Mucosa of descending colon (tissue), 3 donors: ENCODE results near the gene COG8. TPM values are rescaled to one million over a fixed set of nuclear protein-coding genes. Genes with fewer than 3 reads are reported as not detected.

ENCODE experiments used
- ATAC-seq: fragments of 200-7000 bp; cut with Tn5 transposase; one replicate; pipeline ENCODE4 v1.9.1; 2020; ENCODE audit warnings: mild to moderate bottlenecking, moderate library complexity
- DNase-seq, 3 donors: peaks; one replicate each; pipeline ENCODE4 v3.0.0-alpha.2; 2020
- H3K36me3 ChIP-seq: fragments of 200-600 bp; one replicate; pipeline ENCODE4 v1.8.0; 2021; ENCODE audit warnings: low read depth, mild to moderate bottlenecking
- H3K4me1 ChIP-seq: fragments of 200-600 bp; one replicate; pipeline ENCODE4 v1.8.0; 2021; ENCODE audit warnings: low read depth, mild to moderate bottlenecking
- H3K4me3 ChIP-seq: fragments of 200-600 bp; one replicate; pipeline ENCODE4 v1.8.0; 2021; ENCODE audit warnings: mild to moderate bottlenecking
- H3K9me3 ChIP-seq: fragments of 200-600 bp; one replicate; pipeline ENCODE4 v1.8.0; 2021; ENCODE audit warnings: mild to moderate bottlenecking
- intact Hi-C, 2 donors: fragments of 100-400 bp; cut with DNase I in 1 of 2; cut with micrococcal nuclease in 1 of 2; formaldehyde crosslinking; loops; one replicate each; pipeline versions ENCODE4 v1.11.0 to v1.11.1; 2022; cut with DNase I, micrococcal nuclease
- total RNA-seq, 3 donors: library from RNA; stranded (reverse); fragmentation: NEBNext Ultra II Directional in 2 of 3; extraction: Animal tissue kit (Norgen Biotek cat#: 25700) in 2 of 3; gene quantifications; one replicate each; pipeline versions ENCODE4 v1.2.1 to v1.2.4, GENCODE V29; 2021 to 2023
- TF ChIP-seq, protein P1 (sequence below): fragments of 200-600 bp; IDR thresholded peaks from one replicate; pipeline ENCODE4 v1.8.0; 2022; ENCODE audit warnings: antibody characterized with exemption, mild to moderate bottlenecking
- donor health status: DM: no; HTN: no; CAD: no; lungs with moderate emphysema.
- donor health status: DM: no; HTN: no; CAD: no.
- donor health status: DM: no; HTN: yes; CAD: no.

The COG8 gene
- total RNA-seq, 3 donors from 2014 or later = 35.6 to 38.3 (median 36.8) TPM

DNA sequence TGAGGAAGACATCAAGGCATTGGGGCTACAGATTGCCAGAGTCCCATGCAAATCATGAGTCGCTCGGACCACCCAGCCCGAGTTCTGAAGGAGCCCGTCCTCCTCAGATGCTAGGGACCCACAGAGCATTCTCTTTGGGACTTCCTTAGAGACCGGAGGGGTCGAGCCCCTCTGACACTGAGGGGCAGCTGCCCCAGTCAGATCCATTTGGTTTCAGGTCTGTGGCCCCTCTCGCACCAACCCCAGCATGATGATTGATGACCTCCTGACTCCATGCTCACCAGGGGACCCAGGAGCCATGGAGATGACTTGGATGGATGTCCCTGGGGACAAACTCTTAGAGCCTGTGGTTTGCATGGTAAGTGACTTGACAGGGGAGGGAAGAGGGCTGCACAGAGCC is 17.0 kb downstream of the COG8 start:
- TF ChIP-seq, protein P1, sequence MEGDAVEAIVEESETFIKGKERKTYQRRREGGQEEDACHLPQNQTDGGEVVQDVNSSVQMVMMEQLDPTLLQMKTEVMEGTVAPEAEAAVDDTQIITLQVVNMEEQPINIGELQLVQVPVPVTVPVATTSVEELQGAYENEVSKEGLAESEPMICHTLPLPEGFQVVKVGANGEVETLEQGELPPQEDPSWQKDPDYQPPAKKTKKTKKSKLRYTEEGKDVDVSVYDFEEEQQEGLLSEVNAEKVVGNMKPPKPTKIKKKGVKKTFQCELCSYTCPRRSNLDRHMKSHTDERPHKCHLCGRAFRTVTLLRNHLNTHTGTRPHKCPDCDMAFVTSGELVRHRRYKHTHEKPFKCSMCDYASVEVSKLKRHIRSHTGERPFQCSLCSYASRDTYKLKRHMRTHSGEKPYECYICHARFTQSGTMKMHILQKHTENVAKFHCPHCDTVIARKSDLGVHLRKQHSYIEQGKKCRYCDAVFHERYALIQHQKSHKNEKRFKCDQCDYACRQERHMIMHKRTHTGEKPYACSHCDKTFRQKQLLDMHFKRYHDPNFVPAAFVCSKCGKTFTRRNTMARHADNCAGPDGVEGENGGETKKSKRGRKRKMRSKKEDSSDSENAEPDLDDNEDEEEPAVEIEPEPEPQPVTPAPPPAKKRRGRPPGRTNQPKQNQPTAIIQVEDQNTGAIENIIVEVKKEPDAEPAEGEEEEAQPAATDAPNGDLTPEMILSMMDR = no peak
- Histone ChIP-seq H3K9me3 (no peaks in the 10 kb centered on the region), H3K36me3 (peaks cover 20% of the 10 kb centered on the region), H3K4me3 (no peak overlapping the region), H3K4me1 (peaks cover 23% of the 10 kb centered on the region)
- DNase-seq (no peak), ATAC-seq (no peak)
- intact Hi-C loops = no loop called here

DNA sequence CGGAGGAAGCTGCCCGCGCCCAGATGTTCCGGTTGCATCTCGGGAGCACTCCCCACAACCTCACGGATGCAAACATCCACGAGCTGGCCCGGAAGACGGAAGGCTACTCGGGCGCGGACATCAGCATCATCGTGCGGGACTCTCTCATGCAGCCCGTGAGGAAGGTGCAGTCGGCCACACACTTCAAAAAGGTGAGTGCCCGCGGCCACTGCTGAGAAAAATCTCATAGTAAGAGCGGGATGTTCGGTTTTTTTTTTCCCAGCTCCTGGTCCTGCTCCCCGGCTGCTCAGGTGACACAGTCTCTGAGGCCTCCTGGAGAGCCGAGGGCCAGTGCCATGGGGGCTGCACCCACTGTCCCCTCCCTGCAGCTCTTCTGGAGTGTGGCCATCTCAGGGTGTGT is 18.3 kb downstream of the COG8 start:
- H3K4me1 ChIP-seq = peaks cover 15% of the 10 kb centered on the region
- intact Hi-C loops = no loop called here
- TF ChIP-seq, protein P1 = no peak
- no peak overlapping the region for H3K4me3 ChIP-seq
- no peaks in the 10 kb centered on the region for H3K9me3 ChIP-seq
- DNase-seq (no peak), ATAC-seq (no peak)
- peaks cover 23% of the 10 kb centered on the region for H3K36me3 ChIP-seq

DNA sequence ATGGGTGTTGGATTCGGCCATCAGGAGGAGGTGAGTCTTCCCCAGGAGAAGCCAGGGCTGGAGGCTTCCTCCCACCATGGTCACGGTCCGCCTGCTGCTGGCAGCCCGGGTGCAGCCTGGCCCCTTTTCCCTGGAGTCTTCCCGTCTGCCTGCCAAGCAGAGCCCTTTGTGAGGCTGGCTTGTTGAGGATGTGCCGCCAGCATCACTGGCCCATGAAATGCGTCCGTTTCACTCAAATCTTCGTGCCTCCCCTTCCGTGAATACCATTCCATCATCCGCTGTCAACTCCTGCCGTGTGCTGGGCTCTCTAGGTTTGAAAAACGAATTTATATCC is 18.7 kb downstream of the COG8 start:
- Histone ChIP-seq H3K36me3 (peaks cover 23% of the 10 kb centered on the region), H3K9me3 (no peaks in the 10 kb centered on the region), H3K4me3 (no peak overlapping the region), H3K4me1 (peaks cover 11% of the 10 kb centered on the region)
- TF ChIP-seq, protein P1 = no peak
- intact Hi-C loops = no loop called here
- no peak for DNase-seq
- ATAC-seq = no peak

DNA sequence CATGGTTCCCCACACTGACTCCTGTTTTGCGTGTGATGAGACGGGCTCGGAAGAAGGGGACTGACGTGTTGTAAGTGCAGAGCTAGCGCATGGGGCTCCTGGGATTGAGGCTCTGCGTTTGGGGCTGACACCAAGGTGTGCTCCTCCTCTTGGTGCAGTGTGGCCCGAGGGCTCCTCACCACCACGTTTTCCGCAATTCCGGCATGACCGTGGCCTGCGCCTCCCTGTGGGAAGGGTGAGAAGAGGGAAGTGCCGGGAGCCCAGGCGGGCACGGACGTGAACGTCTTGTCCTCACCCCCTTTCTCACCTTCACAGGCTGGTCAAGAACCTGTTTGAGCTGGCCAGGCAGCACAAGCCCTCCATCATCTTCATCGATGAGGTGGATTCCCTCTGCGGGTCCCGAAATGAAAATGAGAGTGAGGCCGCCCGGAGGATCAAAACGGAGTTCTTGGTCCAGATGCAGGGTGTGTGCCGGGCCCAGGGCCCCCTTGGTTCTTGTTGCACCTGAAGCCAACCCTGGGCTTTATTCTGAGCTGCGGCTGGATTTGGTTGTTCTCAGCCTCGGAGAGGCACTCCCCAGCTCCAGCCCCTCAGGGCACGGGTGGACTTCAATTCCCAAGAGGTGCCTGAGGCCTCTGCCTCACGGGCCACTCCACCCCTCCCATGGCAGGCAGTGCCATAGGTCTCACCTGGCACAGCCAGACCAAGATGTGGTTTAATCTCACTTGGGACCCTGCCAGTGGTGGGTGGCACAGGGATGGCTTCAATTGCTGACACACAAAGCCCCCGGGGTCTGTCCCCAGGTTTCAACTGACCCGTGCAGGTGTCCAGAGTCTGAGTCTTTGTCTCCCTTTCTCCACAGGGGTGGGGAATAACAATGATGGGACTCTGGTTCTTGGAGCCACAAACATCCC is 19.3 kb downstream of the COG8 start:
- no peak for DNase-seq
- no peak for ATAC-seq
- intact Hi-C loops = no loop called here
- H3K4me3 ChIP-seq = no peak overlapping the region
- peaks cover 11% of the 10 kb centered on the region for H3K4me1 ChIP-seq
- peaks cover 23% of the 10 kb centered on the region for H3K36me3 ChIP-seq
- no peaks in the 10 kb centered on the region for H3K9me3 ChIP-seq
- TF ChIP-seq, protein P1 = no peak

DNA sequence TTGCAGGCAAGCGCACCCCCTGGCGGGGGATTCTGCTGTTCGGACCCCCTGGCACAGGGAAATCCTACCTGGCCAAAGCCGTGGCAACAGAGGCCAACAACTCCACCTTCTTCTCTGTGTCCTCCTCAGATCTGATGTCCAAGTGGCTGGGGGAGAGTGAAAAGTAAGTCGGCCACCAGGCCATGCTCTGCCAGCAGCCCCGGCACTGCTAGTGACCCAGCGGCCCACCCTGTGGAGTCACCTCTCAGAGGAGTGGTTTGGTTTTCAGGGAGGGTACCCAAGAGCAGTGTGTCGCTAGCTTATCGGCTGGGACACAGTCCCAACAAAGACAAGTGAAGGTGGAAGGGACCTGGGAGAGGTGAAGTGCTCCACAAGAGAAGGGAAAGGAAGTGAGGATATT is 20.0 kb downstream of the COG8 start:
- ATAC-seq (no peak), DNase-seq (no peak)
- Histone ChIP-seq H3K4me3 (no peak overlapping the region), H3K4me1 (peaks cover 6% of the 10 kb centered on the region), H3K36me3 (peaks cover 23% of the 10 kb centered on the region), H3K9me3 (no peaks in the 10 kb centered on the region)
- intact Hi-C loops = no loop called here
- TF ChIP-seq, protein P1 = no peak
